HG03280 (cell line): ENCODE data around the gene KCNQ1.

Source experiments
- ATAC-seq: cut with Tn5 transposase; IDR thresholded peaks from one replicate; pipeline ENCODE4 v1.9.1; 2021; ENCODE audit warnings: mild to moderate bottlenecking, moderate library complexity; ENCODE audit not compliant: unreplicated experiment

Gene KCNQ1

GRCh38 chr11:2724653-2725367 is 280.0 kb downstream of the KCNQ1 start:
- ATAC-seq: no peak

- no peak for ATAC-seq
These were observed 280.8 kb downstream of the KCNQ1 start for GRCh38 chr11:2725368-2726300.

- no peak for ATAC-seq
These were observed 282.2 kb downstream of the KCNQ1 start for GRCh38 chr11:2726964-2727363.

- no peak for ATAC-seq
These were observed 283.4 kb downstream of the KCNQ1 start for GRCh38 chr11:2728128-2728662.

GRCh38 chr11:2728663-2729332 is 284.0 kb downstream of the KCNQ1 start:
- ATAC-seq: no peak

- no peak for ATAC-seq
These were observed 285.0 kb downstream of the KCNQ1 start for GRCh38 chr11:2729841-2730240.

GRCh38 chr11:2730272-2731129 is 285.7 kb downstream of the KCNQ1 start:
- ATAC-seq: no peak

GRCh38 chr11:2731130-2732125 is 286.6 kb downstream of the KCNQ1 start:
- no peak for ATAC-seq

- ATAC-seq: no peak
These were observed 287.6 kb downstream of the KCNQ1 start for GRCh38 chr11:2732261-2732939.

GRCh38 chr11:2732940-2733628 is 288.3 kb downstream of the KCNQ1 start:
- no peak for ATAC-seq

GRCh38 chr11:2734181-2735052 is 289.6 kb downstream of the KCNQ1 start:
- no peak for ATAC-seq

- no peak for ATAC-seq
These were observed 290.3 kb downstream of the KCNQ1 start for GRCh38 chr11:2735053-2735589.

GRCh38 chr11:2736577-2737225 is 291.9 kb downstream of the KCNQ1 start:
- ATAC-seq: no peak

GRCh38 chr11:2737226-2737590 is 292.4 kb downstream of the KCNQ1 start:
- ATAC-seq: no peak

GRCh38 chr11:2737866-2738265 is 293.1 kb downstream of the KCNQ1 start:
- no peak for ATAC-seq
